8988T (cell line): ENCODE measurements around the gene REC8.

Experiments used
- DNase-seq: peaks from one replicate; pipeline ENCODE4 v3.0.0; 2011

Gene REC8

GRCh38 chr14:24160499-24160849 lies 11.4 kb upstream of the REC8 start:
- no peak for DNase-seq

GRCh38 chr14:24160850-24161804 lies 10.8 kb upstream of the REC8 start, which contains the start of gene IRF9:
Gene IRF9, plus strand, starts transcription at chr14:24161265. Its CDS starts 880 bp downstream, at chr14:24162145.
- peak; percentile 76 for DNase-seq

- DNase-seq, result no peak
Observed at GRCh38 chr14:24162093-24162492, 9.8 kb upstream of the REC8 start.

- DNase-seq, result no peak
Observed at GRCh38 chr14:24164518-24164991, 7.3 kb upstream of the REC8 start.

- no peak for DNase-seq
Observed at GRCh38 chr14:24165785-24166184, 6.1 kb upstream of the REC8 start.

- DNase-seq, result no peak
Observed at GRCh38 chr14:24167469-24168114, 4.3 kb upstream of the REC8 start.

GRCh38 chr14:24172261-24172860 lies 481 bp downstream of the REC8 start:
- DNase-seq, result no peak

- DNase-seq, result no peak
Observed at GRCh38 chr14:24172871-24173281, 996 bp downstream of the REC8 start.

- no peak for DNase-seq
Observed at GRCh38 chr14:24176599-24176998, 4.7 kb downstream of the REC8 start.

GRCh38 chr14:24177041-24177825 lies 5.4 kb downstream of the REC8 start:
- no peak for DNase-seq

- no peak for DNase-seq
Observed at GRCh38 chr14:24177891-24178290, 6.0 kb downstream of the REC8 start.

- DNase-seq, result no peak
Observed at GRCh38 chr14:24178399-24179178, 6.7 kb downstream of the REC8 start.

GRCh38 chr14:24179294-24179960 lies 7.5 kb downstream of the REC8 start:
- no peak for DNase-seq

GRCh38 chr14:24179961-24180796 lies 8.3 kb downstream of the REC8 start:
- no peak for DNase-seq

- no peak for DNase-seq
Observed at GRCh38 chr14:24181371-24182077, 9.6 kb downstream of the REC8 start.

- no peak for DNase-seq
Observed at GRCh38 chr14:24182110-24182882, 10.4 kb downstream of the REC8 start.

GRCh38 chr14:24183014-24183481 lies 11.2 kb downstream of the REC8 start:
- DNase-seq, result no peak

- no peak for DNase-seq
Observed at GRCh38 chr14:24184104-24184970, 12.5 kb downstream of the REC8 start.
